Right lobe of liver (tissue), 4 donors: ENCODE data around the gene CD226.

Experiments used
- CTCF ChIP-seq, 4 donors: fragments of 200-600 bp in 3 of 4; fragments of 450-650 bp in 1 of 4; IDR thresholded peaks; one replicate each; pipeline versions ENCODE4 v1.5.1 to v1.8.0; 2016 to 2022; ENCODE audit warnings: antibody characterized with exemption in 4 of 4, mild to moderate bottlenecking in 2 of 4
- POLR2A ChIP-seq: fragments of 450-650 bp; IDR thresholded peaks from one replicate; pipeline ENCODE4 v1.6.1; 2017; ENCODE audit warnings: antibody characterized with exemption, mild to moderate bottlenecking
- donor health status: DM: no; HTN: no; CAD: no.
- donor health status: DM: no; HTN: no; CAD: no.
- donor health status: DM: no; HTN: yes; CAD: no.

- no peak for TF ChIP-seq POLR2A
- TF ChIP-seq CTCF (IDR thresholded peaks at IDR 0.05): no peak
Observed at GRCh38 chr18:69941183-69941582, 6.5 kb downstream of the CD226 start.
